ENCODE measurements around the gene RFX7. TPM values are rescaled to one million over a fixed set of nuclear protein-coding genes. Genes with fewer than 3 reads are reported as not detected.

The RFX7 gene
- total RNA-seq, 2 experiments from 2014 or later, result 44.1 to 58.9 TPM

- ATAC-seq (no peak), DNase-seq (no peak)
- CTCF ChIA-PET, result no interaction called here
- H3K27ac Mint-ChIP-seq, result no peak overlapping the region
- H3K4me1 Mint-ChIP-seq, result peaks cover 2% of the 10 kb centered on the region
- H3K27me3 Mint-ChIP-seq, result peaks cover under 1% of the 10 kb centered on the region
- H3K9me3 Mint-ChIP-seq (ENCODE audit: low read depth), result no peaks in the 10 kb centered on the region
- H3K36me3 Mint-ChIP-seq, result no peaks in the 10 kb centered on the region
- no peak overlapping the region for H3K4me3 Mint-ChIP-seq
Observed at GRCh38 chr15:56056626-56057025, 187.1 kb downstream of the RFX7 start.

GRCh38 chr15:56053046-56053400 lies 190.7 kb downstream of the RFX7 start:
- Mint-ChIP-seq H3K27me3 (no peaks in the 10 kb centered on the region), H3K36me3 (no peaks in the 10 kb centered on the region), H3K27ac (no peak overlapping the region), H3K4me3 (no peak overlapping the region), H3K9me3 (ENCODE audit: low read depth) (no peaks in the 10 kb centered on the region), H3K4me1 (peaks cover 2% of the 10 kb centered on the region)
- CTCF ChIA-PET, result interaction anchor here (0.6 to 2.2 kb wide), 6 partner anchors 21 to 193 kb away, joined by 3 to 8 read pairs (median 3); partner anchors contain the start of gene NEDD4
- DNase-seq (no peak), ATAC-seq (no peak)

- ATAC-seq, result peak; percentile 39
Observed at GRCh38 chr15:56052395-56053045, 191.2 kb downstream of the RFX7 start.

GRCh38 chr15:56051676-56052075 lies 192.0 kb downstream of the RFX7 start:
- no peak for DNase-seq
- no peak overlapping the region for H3K27ac Mint-ChIP-seq
- H3K36me3 Mint-ChIP-seq, result no peaks in the 10 kb centered on the region
- peaks cover 2% of the 10 kb centered on the region for H3K4me1 Mint-ChIP-seq
- no peak for ATAC-seq
- H3K4me3 Mint-ChIP-seq, result no peak overlapping the region
- no peaks in the 10 kb centered on the region for H3K9me3 Mint-ChIP-seq (ENCODE audit: low read depth)
- CTCF ChIA-PET, result interaction anchor here (1.3 to 2.2 kb wide), 4 partner anchors 8 to 137 kb away, joined by 3 to 8 read pairs (median 4); no protein-coding TSS in a partner anchor
- no peaks in the 10 kb centered on the region for H3K27me3 Mint-ChIP-seq

More at GRCh38 chr15:56052395-56053045, 191.2 kb downstream of the RFX7 start:
- H3K27me3 Mint-ChIP-seq, result no peaks in the 10 kb centered on the region
- no peak overlapping the region for H3K27ac Mint-ChIP-seq
- CTCF ChIA-PET, result interaction anchor here (0.6 to 2.2 kb wide), 7 partner anchors 9 to 193 kb away, joined by 3 to 8 read pairs (median 4); no protein-coding TSS in a partner anchor
- no peak for DNase-seq
- H3K9me3 Mint-ChIP-seq (ENCODE audit: low read depth), result no peaks in the 10 kb centered on the region
- no peaks in the 10 kb centered on the region for H3K36me3 Mint-ChIP-seq
- H3K4me1 Mint-ChIP-seq, result peaks cover 2% of the 10 kb centered on the region
- H3K4me3 Mint-ChIP-seq, result no peak overlapping the region

GRCh38 chr15:56049577-56049976 lies 194.1 kb downstream of the RFX7 start:
- Mint-ChIP-seq H3K4me1 (peaks cover 2% of the 10 kb centered on the region), H3K9me3 (ENCODE audit: low read depth) (peaks cover 2% of the 10 kb centered on the region), H3K27me3 (peaks cover 2% of the 10 kb centered on the region), H3K27ac (no peak overlapping the region), H3K4me3 (no peak overlapping the region), H3K36me3 (peaks cover 4% of the 10 kb centered on the region)
- CTCF ChIA-PET, result no interaction called here
- ATAC-seq (no peak), DNase-seq (no peak)

GRCh38 chr15:56047354-56047753 lies 196.3 kb downstream of the RFX7 start:
- CTCF ChIA-PET, result interaction anchor here (1.0 to 1.1 kb wide), 2 partner anchors 54 to 273 kb away, joined by 3 read pairs; partner anchors contain the start of gene NEDD4
- H3K9me3 Mint-ChIP-seq (ENCODE audit: low read depth), result peaks cover 4% of the 10 kb centered on the region
- peaks cover 15% of the 10 kb centered on the region for H3K36me3 Mint-ChIP-seq
- ATAC-seq (no peak), DNase-seq (no peak)
- H3K27ac Mint-ChIP-seq, result no peak overlapping the region
- H3K4me3 Mint-ChIP-seq, result no peak overlapping the region
- H3K4me1 Mint-ChIP-seq, result peaks cover 19% of the 10 kb centered on the region
- H3K27me3 Mint-ChIP-seq, result peaks cover 2% of the 10 kb centered on the region

- no peak for DNase-seq
- Mint-ChIP-seq H3K9me3 (ENCODE audit: low read depth) (peaks cover 4% of the 10 kb centered on the region), H3K36me3 (peaks cover 15% of the 10 kb centered on the region), H3K27ac (no peak overlapping the region), H3K27me3 (peaks cover 2% of the 10 kb centered on the region), H3K4me3 (no peak overlapping the region), H3K4me1 (peaks cover 22% of the 10 kb centered on the region)
- no peak for ATAC-seq
- CTCF ChIA-PET, result interaction anchor here (0.9 kb wide), 1 partner anchor 10 kb away, joined by 3 read pairs; no protein-coding TSS in a partner anchor
Observed at GRCh38 chr15:56045068-56045748, 198.5 kb downstream of the RFX7 start.

- peak overlapping the region; percentile 47 for H3K4me3 Mint-ChIP-seq
- H3K27ac Mint-ChIP-seq, result peak overlapping the region; percentile 85
- peaks cover 2% of the 10 kb centered on the region for H3K27me3 Mint-ChIP-seq
- DNase-seq (peak; percentile 76), ATAC-seq (peak; percentile 79)
- H3K4me1 Mint-ChIP-seq, result peaks cover 28% of the 10 kb centered on the region
- peaks cover 21% of the 10 kb centered on the region for H3K36me3 Mint-ChIP-seq
- H3K9me3 Mint-ChIP-seq (ENCODE audit: low read depth), result peaks cover 8% of the 10 kb centered on the region
- CTCF ChIA-PET, result interaction anchor here (1.0 to 1.2 kb wide), 3 partner anchors 9 to 49 kb away, joined by 3 to 4 read pairs (median 3); no protein-coding TSS in a partner anchor
Observed at GRCh38 chr15:56042982-56043980, 200.4 kb downstream of the RFX7 start.

- Mint-ChIP-seq H3K27me3 (peaks cover 2% of the 10 kb centered on the region), H3K4me3 (no peak overlapping the region), H3K9me3 (ENCODE audit: low read depth) (peaks cover 8% of the 10 kb centered on the region), H3K4me1 (peaks cover 34% of the 10 kb centered on the region), H3K36me3 (peaks cover 26% of the 10 kb centered on the region), H3K27ac (peak overlapping the region; percentile 40)
- DNase-seq, result no peak
- ATAC-seq, result no peak
- CTCF ChIA-PET, result interaction anchor here (0.9 to 1.0 kb wide), 2 partner anchors 41 to 48 kb away, joined by 3 read pairs; no protein-coding TSS in a partner anchor
Observed at GRCh38 chr15:56042498-56042897, 201.2 kb downstream of the RFX7 start.

GRCh38 chr15:56042031-56042430 lies 201.6 kb downstream of the RFX7 start:
- DNase-seq, result no peak
- H3K27me3 Mint-ChIP-seq, result peaks cover 2% of the 10 kb centered on the region
- H3K36me3 Mint-ChIP-seq, result peaks cover 26% of the 10 kb centered on the region
- no peak for ATAC-seq
- peak overlapping the region; percentile 40 for H3K27ac Mint-ChIP-seq
- peaks cover 8% of the 10 kb centered on the region for H3K9me3 Mint-ChIP-seq (ENCODE audit: low read depth)
- no peak overlapping the region for H3K4me3 Mint-ChIP-seq
- CTCF ChIA-PET, result interaction anchor here (0.9 to 1.0 kb wide), 2 partner anchors 41 to 48 kb away, joined by 3 read pairs; no protein-coding TSS in a partner anchor
- peaks cover 34% of the 10 kb centered on the region for H3K4me1 Mint-ChIP-seq

- peaks cover 24% of the 10 kb centered on the region for H3K36me3 Mint-ChIP-seq
- CTCF ChIA-PET, result interaction anchor here (0.6 to 1.1 kb wide), 3 partner anchors 117 to 560 kb away, joined by 3 read pairs; no protein-coding TSS in a partner anchor
- H3K4me1 Mint-ChIP-seq, result peaks cover 41% of the 10 kb centered on the region
- ATAC-seq (no peak), DNase-seq (no peak)
- H3K4me3 Mint-ChIP-seq, result no peak overlapping the region
- peaks cover 3% of the 10 kb centered on the region for H3K27me3 Mint-ChIP-seq
- H3K9me3 Mint-ChIP-seq (ENCODE audit: low read depth), result peaks cover 7% of the 10 kb centered on the region
- no peak overlapping the region for H3K27ac Mint-ChIP-seq
Observed at GRCh38 chr15:56040081-56041035, 203.3 kb downstream of the RFX7 start.

GRCh38 chr15:56038707-56039106 lies 205.0 kb downstream of the RFX7 start:
- H3K4me3 Mint-ChIP-seq, result no peak overlapping the region
- peaks cover 45% of the 10 kb centered on the region for H3K4me1 Mint-ChIP-seq
- no peak for ATAC-seq
- peaks cover 18% of the 10 kb centered on the region for H3K36me3 Mint-ChIP-seq
- H3K27ac Mint-ChIP-seq, result no peak overlapping the region
- no peak for DNase-seq
- CTCF ChIA-PET, result no interaction called here
- peaks cover 3% of the 10 kb centered on the region for H3K27me3 Mint-ChIP-seq
- peaks cover 4% of the 10 kb centered on the region for H3K9me3 Mint-ChIP-seq (ENCODE audit: low read depth)
